H1 (cell line): Measurements from ENCODE around the gene GDPD1. TPM values are rescaled to one million over a fixed set of nuclear protein-coding genes. Genes with fewer than 3 reads are reported as not detected.

Experiments used
- CEBPB ChIP-seq: IDR thresholded peaks from 2 replicates; pipeline ENCODE4 v1.6.1; 2012; ENCODE audit warnings: low read depth, low read length
- polyA plus RNA-seq, 7 experiments: library from polyadenylated mRNA; depleted of rRNA in 3 of 7; stranded (reverse) in 5 of 7; unstranded in 2 of 7; fragments of >200 nt in 5 of 7; fragments of 200-250 nt in 2 of 7; gene quantifications; 1 replicate in 5 of 7; 2 replicates in 1 of 7; 4 replicates in 1 of 7; pipeline versions ENCODE4 v1.2.1 to v1.2.3, GENCODE V29; 2011 to 2013; ENCODE audit warnings: missing spikeins in 2 of 7, mixed read lengths in 2 of 7
- total RNA-seq: library from RNA; stranded (reverse); fragmentation: NEBNext Ultra II Directional; extraction: Animal tissue kit (Norgen Biotek cat#: 25700); gene quantifications from 2 replicates; pipeline ENCODE4 v1.2.1, GENCODE V29; 2021
- TF ChIP-seq, protein P1 (sequence below), 3 experiments: IDR thresholded peaks; 1 replicate in 2 of 3; 2 replicates in 1 of 3; pipeline versions ENCODE4 v1.5.1 to v1.6.1; 2011; ENCODE audit warnings: low read length in 3 of 3, mild to moderate bottlenecking in 3 of 3, inconsistent platforms in 2 of 3, low read depth in 1 of 3, moderate library complexity in 1 of 3; ENCODE audit not compliant: insufficient read depth in 1 of 3; ENCODE audit errors: control extremely low read depth in 1 of 3

GDPD1 gene
- total and polyA plus RNA-seq, 2 of the 8 experiments (the other 6 are each of a cell fraction or from before 2014, with no cell fraction given), result 3.2 to 7.7 TPM

DNA sequence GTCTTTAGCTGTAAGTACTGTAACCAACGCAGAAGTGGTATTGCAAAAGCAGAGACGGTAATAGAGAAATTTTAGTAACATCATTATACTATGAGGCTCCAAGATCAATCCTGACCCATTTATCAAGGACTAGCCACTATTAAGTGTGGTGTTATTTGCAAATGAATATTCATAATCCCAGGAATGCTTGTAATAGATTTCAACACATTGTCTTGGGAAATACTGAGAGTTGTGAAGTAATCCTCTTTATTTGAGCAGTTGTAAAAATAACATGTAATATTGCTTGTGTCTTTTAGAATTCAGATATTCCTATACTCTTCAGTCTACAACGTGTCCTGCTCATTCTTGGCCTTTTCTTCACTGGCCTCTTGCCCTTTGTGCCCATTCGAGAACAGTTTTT, 46.4 kb downstream of the GDPD1 start (continued):
- TF ChIP-seq, protein P1, sequence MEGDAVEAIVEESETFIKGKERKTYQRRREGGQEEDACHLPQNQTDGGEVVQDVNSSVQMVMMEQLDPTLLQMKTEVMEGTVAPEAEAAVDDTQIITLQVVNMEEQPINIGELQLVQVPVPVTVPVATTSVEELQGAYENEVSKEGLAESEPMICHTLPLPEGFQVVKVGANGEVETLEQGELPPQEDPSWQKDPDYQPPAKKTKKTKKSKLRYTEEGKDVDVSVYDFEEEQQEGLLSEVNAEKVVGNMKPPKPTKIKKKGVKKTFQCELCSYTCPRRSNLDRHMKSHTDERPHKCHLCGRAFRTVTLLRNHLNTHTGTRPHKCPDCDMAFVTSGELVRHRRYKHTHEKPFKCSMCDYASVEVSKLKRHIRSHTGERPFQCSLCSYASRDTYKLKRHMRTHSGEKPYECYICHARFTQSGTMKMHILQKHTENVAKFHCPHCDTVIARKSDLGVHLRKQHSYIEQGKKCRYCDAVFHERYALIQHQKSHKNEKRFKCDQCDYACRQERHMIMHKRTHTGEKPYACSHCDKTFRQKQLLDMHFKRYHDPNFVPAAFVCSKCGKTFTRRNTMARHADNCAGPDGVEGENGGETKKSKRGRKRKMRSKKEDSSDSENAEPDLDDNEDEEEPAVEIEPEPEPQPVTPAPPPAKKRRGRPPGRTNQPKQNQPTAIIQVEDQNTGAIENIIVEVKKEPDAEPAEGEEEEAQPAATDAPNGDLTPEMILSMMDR (IDR thresholded peaks at IDR 0.05; ENCODE audit: control extremely low read depth in 1 of 3, insufficient read depth in 1 of 3, low read depth in 1 of 3, low read length in 3 of 3), result no peak
- TF ChIP-seq CEBPB, result no peak
